Neural progenitor cell (in vitro differentiated cells): Measurements from ENCODE around the gene TAF11L10.

Experiments
- EZH2 ChIP-seq: fragments of 200-600 bp; sonication (generic); IDR thresholded peaks from 2 replicates; pipeline ENCODE4 v1.6.1; 2017; ENCODE audit warnings: antibody characterized with exemption, mild to moderate bottlenecking, moderate library complexity
- EZH2phosphoT487 ChIP-seq: fragments of 200-600 bp; sonication (generic); IDR thresholded peaks from 2 replicates; pipeline ENCODE4 v1.6.1; 2017; ENCODE audit warnings: antibody characterized with exemption
- TF ChIP-seq, protein P1 (sequence below): fragments of 200-600 bp; sonication (generic); IDR thresholded peaks from 2 replicates; pipeline ENCODE4 v1.5.1; 2017; ENCODE audit warnings: antibody characterized with exemption, mild to moderate bottlenecking

DNA sequence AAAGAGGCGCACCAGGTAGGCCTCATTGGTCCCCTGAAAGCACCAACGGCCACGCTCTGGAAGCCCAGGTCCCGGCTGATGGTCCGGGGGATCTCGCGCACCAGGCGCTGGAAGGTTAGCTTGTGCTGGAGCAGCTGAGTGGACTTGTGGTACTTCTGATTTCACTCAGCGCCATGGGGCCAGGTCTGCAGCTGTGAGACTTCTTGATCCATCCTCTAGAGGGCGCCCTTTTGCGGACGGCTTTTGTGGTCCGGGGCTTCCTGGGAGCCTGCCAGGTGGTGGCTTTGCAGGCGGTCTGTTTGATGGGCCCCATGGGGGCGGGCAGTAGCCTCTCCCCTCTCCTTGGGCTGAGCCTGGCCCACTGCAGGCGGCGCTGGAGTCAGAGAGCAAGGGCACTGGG lies 23.0 kb upstream of the TAF11L10 start:
- TF ChIP-seq, protein P1, sequence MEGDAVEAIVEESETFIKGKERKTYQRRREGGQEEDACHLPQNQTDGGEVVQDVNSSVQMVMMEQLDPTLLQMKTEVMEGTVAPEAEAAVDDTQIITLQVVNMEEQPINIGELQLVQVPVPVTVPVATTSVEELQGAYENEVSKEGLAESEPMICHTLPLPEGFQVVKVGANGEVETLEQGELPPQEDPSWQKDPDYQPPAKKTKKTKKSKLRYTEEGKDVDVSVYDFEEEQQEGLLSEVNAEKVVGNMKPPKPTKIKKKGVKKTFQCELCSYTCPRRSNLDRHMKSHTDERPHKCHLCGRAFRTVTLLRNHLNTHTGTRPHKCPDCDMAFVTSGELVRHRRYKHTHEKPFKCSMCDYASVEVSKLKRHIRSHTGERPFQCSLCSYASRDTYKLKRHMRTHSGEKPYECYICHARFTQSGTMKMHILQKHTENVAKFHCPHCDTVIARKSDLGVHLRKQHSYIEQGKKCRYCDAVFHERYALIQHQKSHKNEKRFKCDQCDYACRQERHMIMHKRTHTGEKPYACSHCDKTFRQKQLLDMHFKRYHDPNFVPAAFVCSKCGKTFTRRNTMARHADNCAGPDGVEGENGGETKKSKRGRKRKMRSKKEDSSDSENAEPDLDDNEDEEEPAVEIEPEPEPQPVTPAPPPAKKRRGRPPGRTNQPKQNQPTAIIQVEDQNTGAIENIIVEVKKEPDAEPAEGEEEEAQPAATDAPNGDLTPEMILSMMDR: peak; percentile 48
- TF ChIP-seq EZH2phosphoT487 (no peak), EZH2 (no peak)
